ENCODE results near the gene VEGFD.

DNA sequence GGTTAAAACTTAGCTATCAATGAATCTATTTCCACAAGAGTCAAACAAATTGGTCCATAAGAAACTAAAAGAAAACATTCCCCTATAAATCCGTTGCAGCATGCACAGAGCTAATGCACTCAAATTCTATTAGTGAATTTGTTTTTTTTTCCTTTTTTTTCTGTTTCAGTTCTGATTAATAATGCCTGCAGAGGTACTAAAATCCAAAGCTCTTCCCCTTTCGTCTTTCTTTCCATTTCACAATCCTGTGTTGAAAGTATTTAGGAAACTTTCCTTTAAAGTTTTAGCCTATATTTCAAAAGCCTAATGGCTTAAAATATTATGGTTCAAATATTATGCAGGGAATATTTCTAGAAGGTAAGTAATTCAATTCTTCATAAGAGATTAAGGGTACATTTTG is 45.9 kb upstream of the VEGFD start:
- TF ChIP-seq EZH2 (IDR thresholded peaks at IDR 0.05; ENCODE audit: borderline replicate concordance, low read length), result no peak
- TF ChIP-seq, protein P1, sequence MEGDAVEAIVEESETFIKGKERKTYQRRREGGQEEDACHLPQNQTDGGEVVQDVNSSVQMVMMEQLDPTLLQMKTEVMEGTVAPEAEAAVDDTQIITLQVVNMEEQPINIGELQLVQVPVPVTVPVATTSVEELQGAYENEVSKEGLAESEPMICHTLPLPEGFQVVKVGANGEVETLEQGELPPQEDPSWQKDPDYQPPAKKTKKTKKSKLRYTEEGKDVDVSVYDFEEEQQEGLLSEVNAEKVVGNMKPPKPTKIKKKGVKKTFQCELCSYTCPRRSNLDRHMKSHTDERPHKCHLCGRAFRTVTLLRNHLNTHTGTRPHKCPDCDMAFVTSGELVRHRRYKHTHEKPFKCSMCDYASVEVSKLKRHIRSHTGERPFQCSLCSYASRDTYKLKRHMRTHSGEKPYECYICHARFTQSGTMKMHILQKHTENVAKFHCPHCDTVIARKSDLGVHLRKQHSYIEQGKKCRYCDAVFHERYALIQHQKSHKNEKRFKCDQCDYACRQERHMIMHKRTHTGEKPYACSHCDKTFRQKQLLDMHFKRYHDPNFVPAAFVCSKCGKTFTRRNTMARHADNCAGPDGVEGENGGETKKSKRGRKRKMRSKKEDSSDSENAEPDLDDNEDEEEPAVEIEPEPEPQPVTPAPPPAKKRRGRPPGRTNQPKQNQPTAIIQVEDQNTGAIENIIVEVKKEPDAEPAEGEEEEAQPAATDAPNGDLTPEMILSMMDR (IDR thresholded peaks at IDR 0.05; ENCODE audit: low read length), result no peak
